Stimulated activated CD4-positive, alpha-beta T cell treated with anti-CD3 and anti-CD28 coated beads, Interleukin-2, amount 100 ng/mL, for 24 hours (primary cell): ENCODE measurements around the gene NOS2.
A peak's percentile ranks its signal among the peaks of the same experiment; 100 is the strongest.
"Not testable (repeated sequence)": the region's sequence is repeated elsewhere in the genome, so short reads cannot be mapped to it uniquely, and the experiment has no call there.

ENCODE experiments used
- DNase-seq, 2 donors: peaks; one replicate each; pipeline ENCODE4 v3.0.0-alpha.2; 2020

The NOS2 gene

GRCh38 chr17:27800522-27800921 lies at the start of gene NOS2:
Gene NOS2, minus strand, starts transcription at chr17:27800529. Its CDS starts 1,720 bp downstream, at chr17:27798809.
- no peak for DNase-seq

- DNase-seq, result no peak
These were observed 49.3 kb upstream of the NOS2 start for GRCh38 chr17:27849474-27850185.

- no peak for DNase-seq
These were observed 48.6 kb upstream of the NOS2 start for GRCh38 chr17:27848931-27849330.

GRCh38 chr17:27846808-27847307 lies 46.5 kb upstream of the NOS2 start:
- not testable (repeated sequence) for DNase-seq

- DNase-seq, result peak; percentile 20 to 26
These were observed 45.8 kb upstream of the NOS2 start for GRCh38 chr17:27846042-27846655.

DNA sequence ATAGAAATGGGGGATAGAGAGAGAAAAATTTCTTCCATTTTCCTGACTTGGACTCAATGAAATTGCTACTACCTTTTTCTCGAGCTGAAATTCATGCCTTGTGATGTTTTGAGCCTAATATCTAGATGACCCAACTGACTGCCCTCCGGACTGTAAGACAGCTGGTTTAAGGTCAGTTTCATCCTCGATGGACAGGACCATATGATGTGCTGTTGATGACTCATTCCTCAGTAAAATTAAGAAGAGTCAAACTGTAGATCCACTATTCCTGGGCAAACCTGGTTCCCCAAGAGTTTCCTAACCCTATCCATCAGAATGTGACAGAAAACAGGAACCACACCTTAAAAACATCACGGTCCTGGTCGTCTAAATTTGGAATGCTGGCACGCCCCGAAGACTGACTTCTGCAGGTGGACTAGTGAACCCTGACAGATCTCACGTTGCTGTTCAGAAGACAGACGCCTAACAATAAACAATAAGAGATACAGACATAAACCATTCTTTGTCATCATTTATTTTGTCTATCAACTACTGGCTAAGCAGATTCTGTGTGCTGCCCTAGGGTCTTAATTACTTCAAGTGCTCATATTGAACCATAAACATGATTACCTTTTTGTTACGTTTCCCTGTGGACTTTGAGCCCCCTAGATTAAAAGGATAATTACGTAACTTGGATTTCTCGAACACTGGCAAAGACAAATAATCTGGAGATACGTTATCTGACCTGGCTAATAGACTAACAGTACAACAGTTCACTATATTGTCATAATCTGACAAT lies 45.1 kb upstream of the NOS2 start:
- DNase-seq, result no peak

DNA sequence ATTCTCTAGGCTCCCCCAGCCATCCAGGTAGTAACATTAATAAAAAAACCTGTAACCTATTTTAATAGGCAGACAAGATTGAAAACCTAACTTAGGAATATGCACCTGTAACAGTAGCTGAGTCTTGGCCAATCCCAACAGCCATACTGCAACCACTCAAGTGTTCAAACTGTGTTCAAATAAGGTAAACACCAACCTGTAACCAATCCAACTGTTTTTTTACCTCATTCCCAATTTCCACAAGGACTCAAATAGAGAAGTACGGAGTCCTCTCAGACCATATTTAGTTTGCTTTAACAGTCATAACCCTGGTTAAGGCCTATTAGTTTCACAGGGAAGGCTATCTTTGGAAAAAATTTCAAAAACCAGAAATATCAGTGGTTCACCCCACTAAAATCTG lies 40.4 kb upstream of the NOS2 start:
- DNase-seq, result no peak

DNA sequence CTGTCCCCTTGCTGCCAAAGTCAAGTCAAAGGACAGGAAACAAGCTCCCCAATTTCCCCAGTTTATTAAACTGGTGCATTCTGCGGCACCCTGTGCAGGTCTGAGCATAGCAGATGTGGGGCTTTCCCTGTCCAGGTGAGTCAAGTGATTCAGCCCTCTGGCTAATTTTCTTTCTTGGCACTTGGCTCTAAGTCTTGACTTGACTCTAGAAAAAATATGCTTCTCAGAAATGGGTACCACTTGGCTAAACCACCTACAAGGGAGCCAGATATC lies 40.0 kb upstream of the NOS2 start:
- DNase-seq, result not testable (repeated sequence)

GRCh38 chr17:27839571-27840405 lies 39.5 kb upstream of the NOS2 start:
- DNase-seq, result not testable (repeated sequence)

- not testable (repeated sequence) for DNase-seq
These were observed 38.3 kb upstream of the NOS2 start for GRCh38 chr17:27838607-27839006.

DNA sequence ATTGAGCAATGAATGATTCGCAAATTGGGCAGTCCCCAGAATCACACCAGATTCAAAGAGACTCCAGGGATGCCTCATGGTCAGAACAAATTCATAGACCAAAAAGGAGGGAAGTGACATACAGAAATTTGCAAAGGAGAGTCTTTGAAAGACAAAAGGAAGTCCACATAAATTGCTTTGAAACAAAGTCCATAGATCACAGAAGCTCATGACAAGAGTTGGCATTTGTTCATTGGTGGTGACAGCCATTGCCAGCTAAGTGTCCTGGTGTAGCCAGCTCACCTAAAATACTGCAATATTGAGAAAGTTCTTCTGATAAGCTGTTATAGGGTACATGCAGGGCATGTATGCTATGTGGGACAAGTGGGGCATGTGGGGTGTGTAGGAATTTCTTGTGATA lies 37.4 kb upstream of the NOS2 start:
- DNase-seq, result not testable (repeated sequence)

GRCh38 chr17:27836651-27837050 lies 36.3 kb upstream of the NOS2 start:
- DNase-seq, result no peak

GRCh38 chr17:27834571-27834970 lies 34.2 kb upstream of the NOS2 start:
- no peak for DNase-seq

GRCh38 chr17:27832831-27833230 lies 32.5 kb upstream of the NOS2 start:
- no peak for DNase-seq

DNA sequence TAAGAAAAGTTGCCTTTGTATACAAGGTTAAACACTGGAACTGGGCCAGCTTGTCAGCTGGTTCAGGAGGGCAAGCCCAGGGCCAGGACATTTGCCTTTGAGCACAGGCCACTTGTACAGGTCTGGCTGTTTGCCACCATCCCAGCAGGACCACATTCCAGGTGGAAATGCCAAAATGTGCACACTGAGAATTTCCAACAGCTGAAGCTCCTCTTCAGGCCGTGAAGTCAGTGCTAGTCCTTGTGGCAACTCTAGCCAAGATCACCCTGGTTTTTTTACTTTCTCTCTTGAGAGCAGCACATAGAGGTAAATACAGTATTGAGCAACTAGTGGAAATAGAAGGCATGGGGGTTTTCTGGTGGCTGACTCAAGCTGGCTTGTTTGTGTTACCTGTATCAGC lies 29.6 kb upstream of the NOS2 start:
- not testable (repeated sequence) for DNase-seq

- not testable (repeated sequence) for DNase-seq
These were observed 28.9 kb upstream of the NOS2 start for GRCh38 chr17:27829143-27829711.

DNA sequence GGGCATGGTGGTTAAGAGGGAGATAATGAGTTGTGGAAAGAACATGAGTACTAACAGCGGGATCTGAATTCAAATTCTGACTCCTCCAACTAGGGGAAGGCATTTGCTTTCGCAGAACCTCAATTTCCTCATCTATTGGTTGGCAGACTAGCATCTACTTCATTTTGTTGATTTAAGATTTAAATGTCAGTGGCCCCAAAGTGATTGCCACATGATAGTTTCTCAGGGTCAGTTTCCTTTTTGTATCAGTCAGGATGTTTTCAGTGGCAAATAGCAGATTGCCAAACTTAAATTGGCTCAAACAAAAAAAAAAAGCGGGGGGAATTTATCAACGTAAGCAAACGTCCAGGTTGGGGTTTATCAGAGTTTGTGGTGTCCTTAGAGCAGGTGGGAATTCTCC lies 25.1 kb upstream of the NOS2 start:
- no peak for DNase-seq

DNA sequence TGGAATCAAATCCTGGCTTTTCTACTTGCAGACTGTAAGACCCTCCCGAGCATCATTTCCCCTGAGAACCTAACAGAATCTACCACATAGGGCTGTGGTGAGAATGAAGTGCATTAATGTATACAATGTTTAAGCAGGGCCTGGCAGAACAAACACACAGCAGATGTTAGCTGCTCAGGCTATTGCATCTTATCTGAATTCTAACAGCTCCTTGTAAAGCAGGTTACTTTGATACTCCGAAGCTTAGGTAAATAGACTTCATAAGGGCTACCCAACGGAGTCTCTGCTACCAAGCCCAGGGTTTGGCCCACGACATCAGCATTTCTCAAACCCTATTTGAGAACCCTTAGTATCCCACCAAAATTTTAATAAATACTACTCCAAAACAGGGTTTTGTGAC lies 24.4 kb upstream of the NOS2 start:
- DNase-seq, result no peak

DNA sequence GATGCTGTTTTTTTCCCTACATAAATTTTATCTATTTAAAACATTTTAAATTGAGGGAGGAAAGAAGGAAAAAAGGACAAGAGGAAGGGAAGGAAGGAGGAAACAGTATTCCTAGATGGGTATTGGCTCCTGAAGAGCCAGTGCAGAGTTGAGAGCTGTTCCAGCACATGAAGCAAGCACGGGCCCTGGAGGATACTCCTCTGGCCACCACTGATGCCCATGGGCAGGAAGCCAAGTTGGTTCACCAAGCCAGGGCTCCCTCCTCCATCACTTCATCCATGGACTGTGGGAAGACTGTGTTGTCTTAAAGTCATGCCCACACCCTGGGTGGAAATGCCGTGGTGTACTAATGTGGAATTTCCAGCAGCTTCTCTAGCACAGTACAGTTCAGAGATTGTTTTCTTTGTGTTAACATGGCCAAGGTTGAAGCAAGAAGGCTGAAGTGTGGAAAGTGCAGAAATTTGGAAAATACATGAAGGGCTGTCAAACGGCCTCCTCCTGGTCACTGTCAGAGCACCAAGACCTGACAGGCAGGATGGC lies 23.9 kb upstream of the NOS2 start:
- no peak for DNase-seq

DNA sequence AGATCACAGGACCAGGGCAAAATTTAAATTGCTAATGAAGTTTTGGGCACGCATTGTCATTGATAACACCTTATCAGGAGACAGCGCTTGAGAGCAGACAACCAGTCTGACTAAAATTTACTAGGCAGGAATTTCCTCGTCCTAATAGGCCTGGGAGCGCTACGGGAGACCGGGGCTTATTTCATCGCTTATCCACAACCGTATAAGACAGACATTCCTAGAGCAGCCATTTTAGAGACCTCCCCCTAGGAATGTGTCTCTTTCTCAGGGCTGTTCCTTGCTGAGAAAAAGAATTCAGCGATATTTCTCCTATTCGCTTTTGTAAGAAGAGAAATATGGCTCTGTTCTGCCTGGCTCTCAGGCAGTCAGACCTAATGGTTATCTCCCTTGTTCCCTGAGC lies 21.8 kb upstream of the NOS2 start:
- not testable (repeated sequence) for DNase-seq

DNA sequence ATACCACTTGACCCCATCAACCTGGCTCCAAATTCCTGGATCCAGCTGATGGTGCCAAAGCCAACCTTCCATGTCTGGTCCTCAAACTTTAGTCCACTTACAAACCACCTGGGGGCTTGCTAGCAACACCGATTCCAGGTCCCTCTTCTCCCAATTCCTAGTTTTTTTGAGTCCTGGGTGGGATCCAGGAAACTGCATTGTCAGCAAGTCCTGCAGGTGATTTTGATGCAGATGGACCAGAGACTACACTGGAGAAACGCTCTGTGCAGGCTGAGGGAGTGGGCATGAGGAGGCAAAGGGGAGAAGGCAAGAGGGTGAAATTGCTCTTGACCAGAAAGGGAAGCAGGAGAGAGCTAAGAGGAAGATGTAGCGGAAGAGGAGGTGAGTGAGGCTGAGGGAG lies 21.0 kb upstream of the NOS2 start:
- DNase-seq, result no peak

- DNase-seq, result no peak
These were observed 18.8 kb upstream of the NOS2 start for GRCh38 chr17:27819145-27819544.
